Measurements from ENCODE around the gene RNF227. TPM values are rescaled to one million over a fixed set of nuclear protein-coding genes. Genes with fewer than 3 reads are reported as not detected.

Gene RNF227
- total RNA-seq: 0.72 and 1.1 TPM in 2 replicates

DNA sequence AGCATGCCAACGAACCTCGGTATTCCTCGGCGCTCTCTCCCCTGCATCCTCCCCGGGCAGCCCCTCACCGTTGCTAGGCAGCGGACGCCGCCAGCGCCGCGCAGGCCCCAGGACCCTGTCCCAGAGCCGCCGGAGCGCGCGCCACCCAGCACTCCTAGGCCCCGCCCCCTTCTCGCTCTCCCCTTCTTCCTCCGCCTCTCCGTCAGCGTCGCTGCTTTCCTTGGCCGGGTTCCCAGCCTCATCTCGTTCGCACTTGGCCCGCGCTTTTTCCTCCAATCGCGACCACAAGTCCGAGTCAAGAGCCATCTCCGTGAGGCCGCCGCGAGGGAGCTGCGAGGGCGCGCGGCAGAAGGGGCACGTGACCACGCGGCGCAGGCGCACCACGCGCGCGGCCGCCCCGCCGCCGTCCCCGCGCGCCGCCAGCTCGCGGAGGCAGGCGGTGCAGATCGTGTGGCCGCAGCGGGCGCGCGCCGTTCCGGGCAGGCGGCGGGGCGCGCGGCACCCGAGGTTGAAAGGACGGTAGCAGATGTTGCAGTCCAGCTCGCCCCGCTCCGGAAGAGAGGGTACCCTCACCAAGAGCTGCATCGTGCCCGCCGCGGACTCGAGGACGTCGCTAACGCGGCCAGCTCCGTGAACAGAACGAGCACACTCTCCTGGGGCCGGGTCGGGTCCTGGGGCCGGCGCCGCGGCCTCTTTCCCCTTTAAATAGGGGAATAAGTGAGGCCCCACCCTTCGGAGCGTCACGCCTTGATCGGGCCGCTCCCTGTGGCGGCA is at the start of gene RNF227:
Gene RNF227 (minus strand): TSS at position 679 of the 774 bp plus-strand sequence. CDS start 94 bp downstream, at position 585.

DNA sequence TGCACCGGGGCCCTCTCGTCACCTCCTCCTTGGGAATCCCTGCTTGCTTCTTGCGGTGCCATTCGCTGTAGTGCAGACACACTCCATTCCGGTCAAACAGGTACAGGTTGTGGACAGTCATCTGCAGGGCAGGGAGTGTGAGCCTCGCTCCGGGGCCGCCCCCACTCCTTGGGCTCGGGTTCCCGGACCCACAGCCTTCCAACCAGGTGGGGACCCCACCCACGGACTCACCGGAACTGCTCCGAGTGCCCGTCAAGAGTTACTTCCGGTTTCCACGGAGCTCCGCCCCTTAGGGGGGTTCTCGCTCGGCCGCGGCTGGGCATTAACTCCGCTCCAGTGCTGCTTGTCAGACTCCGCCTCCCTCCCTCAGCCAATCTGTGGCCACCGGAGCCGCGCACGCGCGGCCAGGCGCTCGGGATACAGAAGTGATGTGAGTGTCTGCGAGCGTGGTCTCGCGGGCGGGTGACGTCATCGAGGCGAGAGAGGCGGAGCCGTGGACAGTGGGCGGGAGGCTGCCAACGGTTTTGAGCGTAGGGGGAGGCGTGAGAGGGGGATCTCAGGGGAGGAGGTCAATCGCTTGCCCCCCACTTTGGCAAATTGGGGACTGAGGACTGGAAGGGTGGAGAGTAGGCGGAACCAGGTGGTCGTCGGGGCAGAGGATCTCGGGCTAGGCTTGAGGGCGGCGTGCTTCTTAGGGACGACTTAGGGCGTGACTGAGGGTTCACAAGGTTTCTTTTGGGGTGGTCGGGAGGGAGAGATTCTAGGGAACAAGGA is 15.8 kb upstream of the RNF227 start, which contains the start of the genes CNTROB and TRAPPC1:
Gene CNTROB (plus strand): TSS at position 498 of the 774 bp plus-strand sequence. CDS start 874 bp downstream, outside the sequence.
Gene TRAPPC1 (minus strand): TSS at position 238 of the 774 bp plus-strand sequence. CDS start 117 bp downstream, at position 121.

DNA sequence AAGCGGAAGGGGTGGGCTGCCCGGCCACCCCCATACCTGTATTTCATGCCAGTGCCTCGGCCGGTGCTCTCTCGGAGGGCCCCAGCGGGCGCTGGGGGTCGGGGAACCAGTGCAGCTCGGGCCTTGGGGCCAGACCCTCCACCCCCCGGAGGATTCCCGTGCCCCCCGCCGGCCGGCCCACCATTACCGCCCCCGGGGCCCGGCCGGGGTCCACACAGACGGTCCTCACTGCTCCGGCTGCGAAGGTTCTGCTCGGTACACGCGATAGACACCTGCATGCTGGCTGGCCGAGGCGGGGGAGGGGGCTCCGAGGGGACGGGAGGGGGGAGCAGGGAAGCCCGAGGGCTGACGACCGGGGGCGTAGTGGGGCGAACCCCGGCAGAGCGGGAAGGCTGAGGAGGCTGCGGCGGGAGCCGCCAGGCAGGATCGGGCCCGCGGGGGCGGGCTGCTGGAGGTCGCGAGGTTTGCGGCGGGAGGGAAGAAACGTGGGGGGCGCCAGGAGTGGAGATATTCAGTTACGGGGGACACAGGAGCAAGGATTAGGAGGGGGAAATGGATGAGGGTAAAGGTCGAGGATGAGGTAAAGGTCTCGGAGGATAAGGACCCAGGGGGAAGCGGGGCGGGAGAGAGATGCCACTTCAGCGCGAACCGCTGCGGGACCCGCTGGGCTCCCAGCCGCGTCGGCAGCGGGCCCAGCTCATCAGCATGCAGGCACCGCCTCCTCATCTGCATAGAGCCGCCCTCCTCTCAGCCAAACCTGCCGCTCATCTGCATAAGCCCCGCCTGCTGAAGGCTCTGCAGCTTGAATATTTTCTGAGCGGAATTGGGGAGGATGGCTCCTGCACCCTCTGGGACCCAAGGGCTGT is 13.3 kb upstream of the RNF227 start, which contains the start of gene KCNAB3:
Gene KCNAB3 (minus strand): TSS at position 699 of the 866 bp plus-strand sequence. CDS start 421 bp downstream, at position 278.

DNA sequence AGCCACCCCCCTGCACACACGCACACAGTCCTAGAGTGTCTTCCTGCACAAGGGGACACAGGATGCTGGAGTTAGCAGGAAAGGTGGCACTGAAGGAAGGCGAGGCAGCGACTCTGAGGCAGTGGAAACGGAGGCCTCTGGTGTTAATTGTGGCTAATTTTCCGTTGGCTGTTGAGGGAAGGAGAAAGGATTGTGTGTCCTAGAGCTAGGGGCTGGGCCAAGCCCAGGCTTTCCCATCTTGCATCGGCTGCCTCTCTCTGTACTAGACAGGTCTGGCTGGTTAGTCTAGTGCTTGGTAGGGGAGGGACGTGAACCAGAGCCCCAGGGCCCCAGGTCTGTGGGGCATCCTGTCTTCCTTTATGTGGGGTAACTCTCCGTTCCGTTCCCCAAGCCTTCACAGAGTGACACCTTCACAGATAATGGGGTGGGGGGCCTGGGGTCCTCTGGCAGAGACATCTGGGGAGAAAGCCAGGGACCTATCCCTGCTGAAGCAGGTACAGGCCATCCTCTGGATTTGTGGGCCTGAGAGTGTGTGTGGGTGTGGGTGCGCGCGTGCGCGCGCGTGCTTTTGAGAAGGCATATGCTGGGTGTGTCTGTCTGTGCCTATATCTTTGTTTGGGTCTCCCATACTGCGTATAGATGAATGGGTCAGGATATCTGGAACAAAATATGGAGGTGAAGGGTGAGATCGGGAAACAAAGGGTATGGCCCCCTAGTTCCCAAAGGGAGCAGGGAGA is 27.7 kb downstream of the RNF227 start, which contains the start of gene CHD3:
Gene CHD3 (plus strand): TSS at position 606 of the 737 bp plus-strand sequence. CDS start 212 bp downstream, outside the sequence.

Other genes with a start within 250 kb of the RNF227 start
- 42.1 and 51.4 TPM in 2 replicates for gene TP53, start 228.8 kb downstream of the RNF227 start, total RNA-seq
- 4.7 and 7.9 TPM in 2 replicates for gene WRAP53, start 227.8 kb downstream of the RNF227 start, total RNA-seq
- gene EFNB3, start 211.1 kb downstream of the RNF227 start, total RNA-seq: 6.6 and 7.0 TPM in 2 replicates
- gene DNAH2, start 198.5 kb downstream of the RNF227 start, total RNA-seq: 2.3 and 6.3 TPM in 2 replicates
- gene KDM6B, start 82.1 kb downstream of the RNF227 start, total RNA-seq: 3.2 and 7.6 TPM in 2 replicates
- gene TMEM88, start 61.2 kb downstream of the RNF227 start, total RNA-seq: 0.72 TPM in 1 of 2 replicates, not detected in the other
- gene NAA38, start 58.7 kb downstream of the RNF227 start, total RNA-seq: 110 and 113 TPM in 2 replicates
- 7.6 and 8.1 TPM in 2 replicates for gene CYB5D1, start 58.3 kb downstream of the RNF227 start, total RNA-seq
- 64.0 and 75.8 TPM in 2 replicates for gene CHD3, start 27.5 kb downstream of the RNF227 start, total RNA-seq
- 0.18 TPM in 1 of 2 replicates, not detected in the other for gene KCNAB3, start 13.6 kb upstream of the RNF227 start, total RNA-seq
- 33.4 and 51.2 TPM in 2 replicates for gene TRAPPC1, start 15.7 kb upstream of the RNF227 start, total RNA-seq
- 15.0 and 24.1 TPM in 2 replicates for gene CNTROB, start 15.9 kb upstream of the RNF227 start, total RNA-seq
- not detected in 2 replicates for gene GUCY2D, start 86.3 kb upstream of the RNF227 start, total RNA-seq
- gene ALOX15B, start 122.8 kb upstream of the RNF227 start, total RNA-seq: 0.16 and 0.36 TPM in 2 replicates
- gene ALOX12B, start 171.4 kb upstream of the RNF227 start, total RNA-seq: not detected in 2 replicates
- not detected in 2 replicates for gene ALOXE3, start 202.2 kb upstream of the RNF227 start, total RNA-seq
- gene HES7, start 207.8 kb upstream of the RNF227 start, total RNA-seq: not detected in 2 replicates
- 30.0 and 61.0 TPM in 2 replicates for gene PER1, start 236.1 kb upstream of the RNF227 start, total RNA-seq
- gene VAMP2, start 246.7 kb upstream of the RNF227 start, total RNA-seq: 3.9 and 8.5 TPM in 2 replicates